Dendritic cell treated with granulocyte-macrophage colony-stimulating factor and Interleukin-4, amounts not matched to agents 40 ng/mL and 50 ng/mL, for 4 days (primary cell): Measurements from ENCODE around the gene GPR15.

Experiments
- H3K27ac Mint-ChIP-seq: one replicate; pipeline ENCODE4 v1.8.0; 2022; ENCODE audit warnings: mild to moderate bottlenecking, mixed read lengths
- H3K27me3 Mint-ChIP-seq: one replicate; pipeline ENCODE4 v1.8.0; 2022; ENCODE audit warnings: mild to moderate bottlenecking, mixed read lengths
- H3K36me3 Mint-ChIP-seq: one replicate; pipeline ENCODE4 v1.8.0; 2022; ENCODE audit warnings: low read depth, mixed read lengths
- H3K4me1 Mint-ChIP-seq: one replicate; pipeline ENCODE4 v1.8.0; 2022; ENCODE audit warnings: low read depth, mixed read lengths
- H3K4me3 Mint-ChIP-seq: one replicate; pipeline ENCODE4 v1.8.0; 2022; ENCODE audit warnings: mild to moderate bottlenecking, moderate library complexity, mixed read lengths
- H3K9me3 Mint-ChIP-seq: one replicate; pipeline ENCODE4 v1.8.0; 2022; ENCODE audit warnings: mixed read lengths
- intact Hi-C: fragments of 100-400 bp; cut with micrococcal nuclease; formaldehyde crosslinking; loops from one replicate; pipeline ENCODE4 v1.15.0; 2022

GPR15 gene

GRCh38 chr3:98519351-98519750 lies 12.4 kb upstream of the GPR15 start:
- H3K4me3 Mint-ChIP-seq: no peak overlapping the region

GRCh38 chr3:98521897-98522543 lies 9.8 kb upstream of the GPR15 start:
- Mint-ChIP-seq H3K4me3 (peak overlapping the region; percentile 85), H3K9me3 (no peaks in the 10 kb centered on the region), H3K4me1 (peaks cover 35% of the 10 kb centered on the region), H3K27ac (peak overlapping the region; percentile 98), H3K36me3 (peaks cover 53% of the 10 kb centered on the region), H3K27me3 (no peaks in the 10 kb centered on the region)
- intact Hi-C loops: loop anchor here (1.0 to 10.0 kb wide), 7 partner anchors 40 to 757 kb away; partner anchors contain the start of genes ARL6, CPOX, CRYBG3 and DCBLD2

More at GRCh38 chr3:98519351-98519750, 12.4 kb upstream of the GPR15 start:
- no peaks in the 10 kb centered on the region for H3K27me3 Mint-ChIP-seq
- intact Hi-C loops: no loop called here
- no peak overlapping the region for H3K27ac Mint-ChIP-seq
- H3K36me3 Mint-ChIP-seq: peaks cover 69% of the 10 kb centered on the region
- H3K9me3 Mint-ChIP-seq: no peaks in the 10 kb centered on the region
- peaks cover 35% of the 10 kb centered on the region for H3K4me1 Mint-ChIP-seq

- peak within 1 kb of the TSS; percentile 98 for H3K27ac Mint-ChIP-seq
- H3K4me1 Mint-ChIP-seq: peaks cover 35% of the 10 kb centered on the region
- intact Hi-C loops: loop anchor here (1.0 to 10.0 kb wide), 7 partner anchors 40 to 758 kb away; partner anchors contain the start of genes ARL6, CPOX, CRYBG3 and DCBLD2
- H3K4me3 Mint-ChIP-seq: peak within 1 kb of the TSS; percentile 85
- H3K9me3 Mint-ChIP-seq: no peaks in the 10 kb centered on the region
- peaks cover 49% of the 10 kb centered on the region for H3K36me3 Mint-ChIP-seq
- H3K27me3 Mint-ChIP-seq: no peaks in the 10 kb centered on the region
These were observed 9.1 kb upstream of the GPR15 start, which contains the start of gene CLDND1 for GRCh38 chr3:98522544-98523281. CLDND1 (minus strand) TSS chr3:98522902; CDS start chr3:98521424, 1,478 bp downstream.

GRCh38 chr3:98525494-98525893 lies 6.3 kb upstream of the GPR15 start:
- no peaks in the 10 kb centered on the region for H3K9me3 Mint-ChIP-seq
- no peak overlapping the region for H3K27ac Mint-ChIP-seq
- no peaks in the 10 kb centered on the region for H3K27me3 Mint-ChIP-seq
- peaks cover 22% of the 10 kb centered on the region for H3K36me3 Mint-ChIP-seq
- H3K4me3 Mint-ChIP-seq: no peak overlapping the region
- H3K4me1 Mint-ChIP-seq: peaks cover 17% of the 10 kb centered on the region
- intact Hi-C loops: loop anchor here (10.0 kb wide), 2 partner anchors 289 to 701 kb away; partner anchors contain the start of gene CRYBG3

- intact Hi-C loops: loop anchor here (10.0 kb wide), 2 partner anchors 286 to 704 kb away; partner anchors contain the start of gene CRYBG3
- Mint-ChIP-seq H3K36me3 (no peaks in the 10 kb centered on the region), H3K27ac (no peak overlapping the region), H3K27me3 (peaks cover 5% of the 10 kb centered on the region), H3K9me3 (no peaks in the 10 kb centered on the region), H3K4me3 (no peak overlapping the region), H3K4me1 (peaks cover 7% of the 10 kb centered on the region)
These were observed 3.1 kb upstream of the GPR15 start for GRCh38 chr3:98528474-98529346.

GRCh38 chr3:98529856-98530459 lies 1.8 kb upstream of the GPR15 start:
- Mint-ChIP-seq H3K36me3 (no peaks in the 10 kb centered on the region), H3K27ac (no peak overlapping the region), H3K27me3 (peaks cover 5% of the 10 kb centered on the region), H3K4me1 (peaks cover 7% of the 10 kb centered on the region), H3K9me3 (no peaks in the 10 kb centered on the region), H3K4me3 (no peak overlapping the region)
- intact Hi-C loops: loop anchor here (10.0 kb wide), 2 partner anchors 285 to 705 kb away; partner anchors contain the start of gene CRYBG3

- Mint-ChIP-seq H3K4me3 (no peak overlapping the region), H3K27ac (no peak overlapping the region), H3K36me3 (no peaks in the 10 kb centered on the region), H3K9me3 (no peaks in the 10 kb centered on the region), H3K27me3 (peaks cover 5% of the 10 kb centered on the region), H3K4me1 (peaks cover 7% of the 10 kb centered on the region)
- intact Hi-C loops: no loop called here
These were observed 1.1 kb upstream of the GPR15 start for GRCh38 chr3:98530676-98531075.

GRCh38 chr3:98532275-98532637 lies 478 bp downstream of the GPR15 start:
- intact Hi-C loops: no loop called here
- Mint-ChIP-seq H3K4me3 (no peak overlapping the region), H3K4me1 (peaks cover 7% of the 10 kb centered on the region), H3K9me3 (no peaks in the 10 kb centered on the region), H3K27ac (no peak overlapping the region), H3K27me3 (peaks cover 5% of the 10 kb centered on the region), H3K36me3 (no peaks in the 10 kb centered on the region)

- Mint-ChIP-seq H3K27me3 (peaks cover 5% of the 10 kb centered on the region), H3K4me3 (no peak overlapping the region), H3K9me3 (no peaks in the 10 kb centered on the region), H3K36me3 (no peaks in the 10 kb centered on the region), H3K27ac (no peak overlapping the region), H3K4me1 (peaks cover 7% of the 10 kb centered on the region)
- intact Hi-C loops: no loop called here
These were observed 1.2 kb downstream of the GPR15 start for GRCh38 chr3:98532709-98533571.

GRCh38 chr3:98534168-98534567 lies 2.4 kb downstream of the GPR15 start:
- Mint-ChIP-seq H3K9me3 (no peaks in the 10 kb centered on the region), H3K27ac (no peak overlapping the region), H3K4me1 (peaks cover 7% of the 10 kb centered on the region), H3K4me3 (no peak overlapping the region), H3K27me3 (peaks cover 5% of the 10 kb centered on the region), H3K36me3 (no peaks in the 10 kb centered on the region)
- intact Hi-C loops: no loop called here

- Mint-ChIP-seq H3K4me1 (peaks cover 7% of the 10 kb centered on the region), H3K9me3 (no peaks in the 10 kb centered on the region), H3K4me3 (no peak overlapping the region), H3K27ac (no peak overlapping the region), H3K36me3 (no peaks in the 10 kb centered on the region), H3K27me3 (peaks cover 5% of the 10 kb centered on the region)
- intact Hi-C loops: no loop called here
These were observed 3.0 kb downstream of the GPR15 start for GRCh38 chr3:98534734-98535133.

- Mint-ChIP-seq H3K4me1 (peaks cover 7% of the 10 kb centered on the region), H3K9me3 (no peaks in the 10 kb centered on the region), H3K27ac (no peak overlapping the region), H3K27me3 (peaks cover 5% of the 10 kb centered on the region), H3K4me3 (no peak overlapping the region), H3K36me3 (no peaks in the 10 kb centered on the region)
- intact Hi-C loops: no loop called here
These were observed 4.8 kb downstream of the GPR15 start for GRCh38 chr3:98536456-98537017.
